HL-60 (cell line): ENCODE results near the gene CDS2.

ENCODE experiments used
- CTCF ChIP-seq: IDR thresholded peaks from one replicate; pipeline ENCODE4 v1.5.1; 2011; ENCODE audit warnings: low read length, control low read depth, inconsistent platforms; ENCODE audit not compliant: insufficient read depth
- GABPA ChIP-seq: IDR thresholded peaks from 2 replicates; pipeline ENCODE4 v1.6.1; 2012; ENCODE audit warnings: low read depth

- TF ChIP-seq CTCF (no peak), GABPA (no peak)
Observed at GRCh38 chr20:5230544-5230943, 103.7 kb downstream of the CDS2 start.
